Measurements from ENCODE around the gene ENAH. TPM values are rescaled to one million over a fixed set of nuclear protein-coding genes. Genes with fewer than 3 reads are reported as not detected.

ENAH gene
- polyA plus RNA-seq, 1 experiment = 40.9 TPM

DNA sequence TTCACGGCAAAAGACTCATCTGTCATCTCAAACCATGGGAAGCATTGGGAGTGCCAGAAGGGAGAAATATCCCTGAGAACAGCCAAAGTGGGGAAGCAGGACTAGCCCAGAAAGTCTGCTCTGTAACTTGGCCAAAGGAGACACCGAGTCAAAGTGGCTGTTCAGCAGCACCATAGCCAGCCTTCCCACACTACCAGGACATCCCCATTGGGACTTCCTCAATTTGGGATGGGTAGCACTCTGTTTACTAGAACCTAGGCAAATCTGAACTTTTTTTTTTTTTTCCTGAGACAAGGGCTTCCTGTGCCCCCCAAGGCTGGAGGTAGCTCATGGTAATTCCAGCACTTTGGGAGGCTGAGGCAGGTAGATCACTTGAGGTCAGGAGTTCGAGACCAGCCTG, 93.0 kb downstream of the ENAH start:
- DNase-seq (ENCODE audit: low read depth) = no peak
- Histone ChIP-seq H3K36me3 (ENCODE audit: control insufficient read depth, insufficient read depth, low read length) (0 out of 2 replicates have a peak, but pooled peaks cover 1% of the 10 kb centered on the region), H3K4me3 (ENCODE audit: low read depth, low read length) (no peak overlapping the region), H3K27me3 (ENCODE audit: control insufficient read depth, insufficient read depth, low read length) (no peaks in the 10 kb centered on the region)
- ChIA-PET CTCF (interaction anchor here (1.2 to 1.3 kb wide), 2 partner anchors 208 to 214 kb away, joined by 3 read pairs; no protein-coding TSS in a partner anchor), POLR2A (no interaction called here)
- TF ChIP-seq, protein P1, sequence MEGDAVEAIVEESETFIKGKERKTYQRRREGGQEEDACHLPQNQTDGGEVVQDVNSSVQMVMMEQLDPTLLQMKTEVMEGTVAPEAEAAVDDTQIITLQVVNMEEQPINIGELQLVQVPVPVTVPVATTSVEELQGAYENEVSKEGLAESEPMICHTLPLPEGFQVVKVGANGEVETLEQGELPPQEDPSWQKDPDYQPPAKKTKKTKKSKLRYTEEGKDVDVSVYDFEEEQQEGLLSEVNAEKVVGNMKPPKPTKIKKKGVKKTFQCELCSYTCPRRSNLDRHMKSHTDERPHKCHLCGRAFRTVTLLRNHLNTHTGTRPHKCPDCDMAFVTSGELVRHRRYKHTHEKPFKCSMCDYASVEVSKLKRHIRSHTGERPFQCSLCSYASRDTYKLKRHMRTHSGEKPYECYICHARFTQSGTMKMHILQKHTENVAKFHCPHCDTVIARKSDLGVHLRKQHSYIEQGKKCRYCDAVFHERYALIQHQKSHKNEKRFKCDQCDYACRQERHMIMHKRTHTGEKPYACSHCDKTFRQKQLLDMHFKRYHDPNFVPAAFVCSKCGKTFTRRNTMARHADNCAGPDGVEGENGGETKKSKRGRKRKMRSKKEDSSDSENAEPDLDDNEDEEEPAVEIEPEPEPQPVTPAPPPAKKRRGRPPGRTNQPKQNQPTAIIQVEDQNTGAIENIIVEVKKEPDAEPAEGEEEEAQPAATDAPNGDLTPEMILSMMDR (IDR thresholded peaks at IDR 0.05; ENCODE audit: insufficient read depth, low read depth, low read length) = no peak

DNA sequence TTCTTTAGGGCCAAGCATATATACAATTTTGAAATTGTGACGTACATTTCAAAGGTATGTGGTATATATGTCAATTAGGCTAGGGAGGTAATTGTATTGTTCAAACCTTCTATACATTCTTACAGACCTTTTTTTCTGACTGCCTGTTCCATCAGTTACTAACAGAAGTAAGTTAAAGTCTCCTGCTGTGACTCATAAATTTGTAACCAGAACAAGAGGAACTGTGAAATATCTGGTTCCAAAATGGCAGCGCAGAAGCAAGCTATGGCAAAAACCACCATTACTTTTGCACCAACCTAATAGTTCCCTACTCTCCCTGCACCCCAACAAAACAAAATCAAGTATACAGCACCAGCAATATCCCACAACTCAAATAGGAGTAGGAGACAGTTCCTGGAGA, 93.6 kb downstream of the ENAH start:
- Histone ChIP-seq H3K36me3 (ENCODE audit: control insufficient read depth, insufficient read depth, low read length) (0 out of 2 replicates have a peak, but pooled peaks cover 1% of the 10 kb centered on the region), H3K27me3 (ENCODE audit: control insufficient read depth, insufficient read depth, low read length) (no peaks in the 10 kb centered on the region), H3K4me3 (ENCODE audit: low read depth, low read length) (no peak overlapping the region)
- no peak for DNase-seq (ENCODE audit: low read depth)
- TF ChIP-seq, protein P1 (IDR thresholded peaks at IDR 0.05; ENCODE audit: insufficient read depth, low read depth, low read length) = no peak
- ChIA-PET POLR2A (no interaction called here), CTCF (interaction anchor here (1.2 kb wide), 1 partner anchor 214 kb away, joined by 3 read pairs; no protein-coding TSS in a partner anchor)

DNA sequence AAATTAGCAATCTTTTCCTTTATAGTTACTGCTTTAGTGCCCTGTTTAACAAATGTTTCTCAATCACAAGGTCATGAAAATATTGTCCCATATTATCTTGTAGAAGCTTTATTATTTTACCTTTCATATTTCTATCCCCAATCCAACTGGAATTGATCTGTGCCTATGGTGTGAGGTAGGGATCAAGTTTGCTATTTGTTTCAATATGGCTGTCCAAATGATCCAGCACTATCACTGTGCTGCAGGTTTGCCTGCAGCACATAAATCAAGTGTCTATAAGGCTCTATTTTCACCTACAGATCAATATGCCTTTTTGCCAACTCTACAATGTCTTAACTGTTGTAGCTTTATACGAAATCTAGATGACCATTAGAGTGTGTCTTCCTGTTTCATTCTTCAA, 96.2 kb downstream of the ENAH start:
- POLR2A ChIA-PET = no interaction called here
- CTCF ChIA-PET = interaction anchor here (0.7 to 2.8 kb wide), 7 partner anchors 10 to 221 kb away, joined by 3 to 13 read pairs (median 4); partner anchors contain the start of gene SRP9
- TF ChIP-seq, protein P1 (IDR thresholded peaks at IDR 0.05; ENCODE audit: insufficient read depth, low read depth, low read length) = no peak
- H3K27me3 ChIP-seq (ENCODE audit: control insufficient read depth, insufficient read depth, low read length) = no peaks in the 10 kb centered on the region
- no peak overlapping the region for H3K4me3 ChIP-seq (ENCODE audit: low read depth, low read length)
- no peak for DNase-seq (ENCODE audit: low read depth)
- 0 out of 2 replicates have a peak, but pooled peaks cover 1% of the 10 kb centered on the region for H3K36me3 ChIP-seq (ENCODE audit: control insufficient read depth, insufficient read depth, low read length)

DNA sequence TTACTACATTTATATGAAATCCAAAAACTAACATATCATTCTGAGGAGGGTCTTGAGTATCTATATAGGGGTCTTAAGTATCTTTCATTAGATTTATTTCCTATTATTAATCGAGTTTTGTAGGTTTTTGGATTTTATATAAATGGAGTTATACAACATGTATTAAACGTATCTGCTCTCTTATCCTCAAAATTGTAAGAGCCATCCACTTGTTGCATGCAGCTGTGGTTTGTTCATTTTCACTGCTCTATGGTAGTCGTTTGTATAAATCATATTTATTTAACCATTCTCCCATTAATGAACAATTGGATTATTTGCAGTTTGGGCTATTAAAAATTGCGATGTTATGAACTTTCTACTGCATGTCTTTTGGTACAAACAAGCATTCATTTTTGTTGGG, 97.1 kb downstream of the ENAH start:
- TF ChIP-seq, protein P1 (IDR thresholded peaks at IDR 0.05; ENCODE audit: insufficient read depth, low read depth, low read length) = no peak
- ChIA-PET POLR2A (no interaction called here), CTCF (interaction anchor here (1.0 to 2.8 kb wide), 6 partner anchors 9 to 222 kb away, joined by 3 to 13 read pairs (median 5); partner anchors contain the start of gene SRP9)
- Histone ChIP-seq H3K36me3 (ENCODE audit: control insufficient read depth, insufficient read depth, low read length) (0 out of 2 replicates have a peak, but pooled peaks cover 1% of the 10 kb centered on the region), H3K4me3 (ENCODE audit: low read depth, low read length) (no peak overlapping the region), H3K27me3 (ENCODE audit: control insufficient read depth, insufficient read depth, low read length) (no peaks in the 10 kb centered on the region)
- DNase-seq (ENCODE audit: low read depth) = no peak

DNA sequence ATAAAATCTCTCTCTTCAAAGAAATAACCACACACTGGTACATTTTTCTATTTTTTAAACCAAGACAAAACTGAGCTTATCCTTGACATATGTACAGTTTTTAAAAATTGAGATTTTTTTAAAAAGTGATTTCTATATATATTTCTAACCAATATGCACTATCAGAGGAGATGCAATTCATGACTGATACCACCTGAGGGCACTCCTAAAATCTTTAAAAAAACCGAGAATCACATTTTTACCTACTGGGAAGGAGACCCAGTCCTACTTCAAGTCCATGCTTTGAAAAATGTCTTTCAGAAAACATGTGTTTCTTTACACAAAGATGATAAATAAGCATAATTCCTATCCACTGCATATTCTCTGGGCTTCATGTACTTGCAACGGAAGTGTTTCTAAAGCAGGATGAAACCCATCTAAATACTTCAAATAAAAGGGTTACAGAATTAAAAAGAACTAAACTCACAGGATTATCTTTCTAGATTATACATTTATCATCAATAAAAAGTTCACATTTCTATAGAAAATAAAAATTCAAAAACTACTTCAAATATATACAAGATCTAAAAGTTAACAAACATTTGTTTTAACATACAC, 98.6 kb downstream of the ENAH start:
- Histone ChIP-seq H3K36me3 (ENCODE audit: control insufficient read depth, insufficient read depth, low read length) (no peaks in the 10 kb centered on the region), H3K4me3 (ENCODE audit: low read depth, low read length) (no peak overlapping the region), H3K27me3 (ENCODE audit: control insufficient read depth, insufficient read depth, low read length) (no peaks in the 10 kb centered on the region)
- TF ChIP-seq, protein P1 (IDR thresholded peaks at IDR 0.05; ENCODE audit: insufficient read depth, low read depth, low read length) = peak; percentile 58
- DNase-seq (ENCODE audit: low read depth) = no peak
- CTCF ChIA-PET = interaction anchor here (0.9 to 3.6 kb wide), 6 partner anchors 10 to 223 kb away, joined by 3 to 26 read pairs (median 4); partner anchors contain the start of gene SRP9
- POLR2A ChIA-PET = no interaction called here

Measured in BJ (cell line).